PC-3 (cell line): ENCODE measurements around the gene TNRC6C.

Experiments used
- EZH2 ChIP-seq: fragments of 300-600 bp; sonication (generic); IDR thresholded peaks from one replicate; pipeline ENCODE4 v1.6.1; 2017; ENCODE audit warnings: antibody characterized with exemption, mild to moderate bottlenecking, low read length; ENCODE audit not compliant: unreplicated experiment
- EZH2phosphoT487 ChIP-seq: fragments of 300-600 bp; sonication (generic); IDR thresholded peaks from 2 replicates; pipeline ENCODE4 v1.6.1; 2018; ENCODE audit warnings: mild to moderate bottlenecking, antibody characterized with exemption, low read length, borderline replicate concordance
- TF ChIP-seq, protein P1 (sequence below): fragments of 300-600 bp; sonication (generic); conservative IDR thresholded peaks from 2 replicates; pipeline ENCODE4 v1.5.1; 2017; ENCODE audit warnings: antibody characterized with exemption, low read depth, mild to moderate bottlenecking, low read length

DNA sequence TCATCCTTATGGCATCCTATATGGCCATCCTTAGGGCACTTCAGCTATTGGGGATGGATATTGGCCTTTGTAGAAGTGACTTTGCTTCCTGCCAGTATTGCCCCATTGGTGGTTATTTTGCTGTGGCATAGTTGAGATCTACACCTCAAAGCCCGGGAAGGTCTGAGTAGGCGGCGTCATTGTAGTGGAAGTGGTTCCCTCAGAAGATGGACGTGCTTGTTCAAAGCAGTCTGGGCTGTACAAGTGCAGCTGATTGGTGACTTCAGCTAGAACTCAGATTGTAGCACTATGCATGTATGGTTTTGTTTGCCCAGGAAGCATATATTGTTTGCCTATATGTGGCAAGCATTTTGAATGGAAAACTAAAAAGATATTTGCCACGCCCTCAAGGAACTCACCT, 86.8 kb downstream of the TNRC6C start:
- TF ChIP-seq, protein P1, sequence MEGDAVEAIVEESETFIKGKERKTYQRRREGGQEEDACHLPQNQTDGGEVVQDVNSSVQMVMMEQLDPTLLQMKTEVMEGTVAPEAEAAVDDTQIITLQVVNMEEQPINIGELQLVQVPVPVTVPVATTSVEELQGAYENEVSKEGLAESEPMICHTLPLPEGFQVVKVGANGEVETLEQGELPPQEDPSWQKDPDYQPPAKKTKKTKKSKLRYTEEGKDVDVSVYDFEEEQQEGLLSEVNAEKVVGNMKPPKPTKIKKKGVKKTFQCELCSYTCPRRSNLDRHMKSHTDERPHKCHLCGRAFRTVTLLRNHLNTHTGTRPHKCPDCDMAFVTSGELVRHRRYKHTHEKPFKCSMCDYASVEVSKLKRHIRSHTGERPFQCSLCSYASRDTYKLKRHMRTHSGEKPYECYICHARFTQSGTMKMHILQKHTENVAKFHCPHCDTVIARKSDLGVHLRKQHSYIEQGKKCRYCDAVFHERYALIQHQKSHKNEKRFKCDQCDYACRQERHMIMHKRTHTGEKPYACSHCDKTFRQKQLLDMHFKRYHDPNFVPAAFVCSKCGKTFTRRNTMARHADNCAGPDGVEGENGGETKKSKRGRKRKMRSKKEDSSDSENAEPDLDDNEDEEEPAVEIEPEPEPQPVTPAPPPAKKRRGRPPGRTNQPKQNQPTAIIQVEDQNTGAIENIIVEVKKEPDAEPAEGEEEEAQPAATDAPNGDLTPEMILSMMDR = no peak
- TF ChIP-seq EZH2 = no peak
- TF ChIP-seq EZH2phosphoT487 = no peak
